GM18511 (cell line): Measurements from ENCODE around the gene MAML3.

ENCODE experiments used
- ATAC-seq: cut with Tn5 transposase; IDR thresholded peaks from one replicate; pipeline ENCODE4 v1.9.1; 2021; ENCODE audit warnings: mild to moderate bottlenecking, moderate library complexity; ENCODE audit not compliant: unreplicated experiment

The MAML3 gene

GRCh38 chr4:139740531-139741041 is 413.4 kb downstream of the MAML3 start:
- no peak for ATAC-seq

DNA sequence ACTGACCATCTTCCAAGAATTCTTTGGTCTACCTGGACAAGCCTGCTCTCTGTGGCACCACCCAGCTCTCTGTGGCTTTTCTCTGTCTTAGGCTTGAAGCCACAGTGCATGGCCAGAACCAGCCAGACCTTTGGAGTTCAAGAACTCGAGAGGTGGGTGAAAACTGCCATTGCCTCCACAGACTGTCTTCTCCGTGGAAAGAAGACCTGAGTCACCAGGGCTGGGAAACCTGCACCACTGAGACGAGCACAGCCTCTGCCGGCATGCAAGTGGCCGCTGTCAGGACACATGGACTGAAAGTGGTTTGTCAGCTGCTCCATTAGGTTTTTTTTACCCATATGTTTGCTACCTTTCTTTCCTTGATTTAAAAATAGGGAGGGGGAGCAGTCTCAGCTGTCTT is 413.9 kb downstream of the MAML3 start:
- ATAC-seq, result no peak

DNA sequence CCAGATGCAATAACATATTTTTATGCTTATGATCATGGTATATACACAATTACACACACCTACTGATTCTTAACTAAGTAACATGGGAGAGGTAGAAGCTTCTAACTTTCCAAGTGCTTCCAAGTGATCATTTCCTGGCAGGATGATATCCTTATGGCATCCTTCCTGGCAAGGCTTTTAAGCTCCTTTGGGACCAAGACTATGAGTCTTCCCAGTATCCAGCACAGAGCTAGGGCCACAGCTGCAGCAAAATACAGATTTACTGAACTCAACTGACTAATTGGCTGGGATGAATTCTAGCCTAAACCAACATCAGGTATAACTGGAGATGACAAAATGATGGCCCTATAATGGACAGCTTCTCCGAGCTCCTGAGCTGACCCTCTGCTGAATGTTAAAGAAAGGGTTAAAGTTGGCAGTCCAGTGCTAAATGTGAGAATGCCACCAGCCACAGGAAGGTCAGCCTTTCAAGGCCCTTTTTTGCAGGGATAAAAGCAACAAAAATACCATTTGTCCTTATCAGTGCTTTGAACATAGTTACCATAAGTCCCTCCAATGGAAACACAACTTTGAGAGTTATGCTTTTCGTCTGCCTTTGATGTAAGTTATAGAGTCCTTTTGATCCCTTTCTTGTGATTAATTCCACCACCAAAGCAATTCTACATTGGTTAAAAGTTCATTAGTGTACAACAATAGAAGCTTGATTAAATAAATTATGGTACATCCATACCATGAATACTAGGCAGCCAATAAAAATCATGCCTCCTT is 415.0 kb downstream of the MAML3 start:
- ATAC-seq, result no peak

DNA sequence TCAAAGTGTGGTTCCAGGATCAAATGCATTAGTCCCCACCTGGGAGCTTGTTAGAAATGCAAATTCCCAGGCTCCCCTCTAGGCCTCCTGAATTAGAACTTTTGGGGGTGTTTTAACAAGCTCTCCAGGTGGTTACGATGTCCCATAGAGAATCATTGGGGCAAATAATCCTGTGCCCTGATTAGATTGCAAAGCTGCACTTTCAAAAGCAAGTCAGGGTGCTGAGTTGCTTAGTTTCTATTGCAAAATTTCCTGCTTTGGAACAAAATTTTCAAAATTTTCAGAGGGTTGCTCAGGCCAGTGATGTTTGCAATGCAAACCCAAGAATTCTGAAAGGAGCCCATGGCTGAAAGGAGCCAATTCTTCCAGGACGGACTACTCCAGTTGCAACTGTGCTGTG is 417.3 kb downstream of the MAML3 start:
- ATAC-seq, result no peak

GRCh38 chr4:139736274-139736660 is 417.7 kb downstream of the MAML3 start:
- ATAC-seq, result no peak

DNA sequence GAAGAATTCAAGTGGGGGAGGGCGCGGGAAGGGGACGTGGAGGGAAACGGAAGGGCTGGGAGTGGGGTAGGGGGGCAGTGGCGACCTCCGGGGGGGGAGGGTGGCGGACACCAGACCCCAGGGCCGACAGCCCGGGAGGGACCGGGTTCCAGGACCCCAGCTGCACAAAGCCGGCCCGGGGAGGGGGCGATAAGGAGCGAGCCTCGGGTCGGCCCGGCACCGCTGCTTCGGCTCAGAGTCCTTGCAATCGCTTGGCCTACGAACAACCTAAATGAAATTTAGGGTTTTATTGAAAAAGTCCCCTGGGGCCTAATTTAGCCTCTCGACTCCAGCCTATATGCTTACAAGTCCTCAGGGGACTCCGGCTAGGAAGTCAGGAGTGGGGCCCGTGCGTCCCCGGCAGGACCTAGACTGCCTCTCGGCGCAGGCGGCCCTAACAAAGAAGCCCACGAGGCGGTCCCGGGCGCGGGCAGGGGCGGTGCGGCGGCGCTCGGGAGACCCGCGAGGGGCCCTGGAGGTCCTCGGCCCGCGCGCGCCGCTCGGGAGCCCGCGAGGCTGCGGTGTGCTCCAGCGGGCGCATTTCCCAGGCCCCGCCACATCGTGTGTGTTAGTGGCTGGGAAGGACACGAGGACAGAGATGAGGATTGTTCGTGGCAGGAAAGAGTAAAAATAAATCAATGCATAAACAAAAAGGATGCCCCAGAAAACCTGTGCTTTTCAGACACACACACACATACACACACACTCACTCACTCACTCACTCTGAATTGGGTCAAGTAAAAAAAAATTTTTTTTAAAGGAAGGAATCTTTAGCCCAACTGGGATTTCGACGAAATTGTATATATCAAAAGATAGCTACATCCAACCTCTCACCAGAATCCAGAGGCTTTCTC is 418.4 kb downstream of the MAML3 start:
- ATAC-seq, result no peak

- ATAC-seq, result peak; percentile 74
Observed at GRCh38 chr4:139734875-139735380, 419.1 kb downstream of the MAML3 start.

GRCh38 chr4:139734201-139734874 is 419.6 kb downstream of the MAML3 start:
- no peak for ATAC-seq

- ATAC-seq, result no peak
Observed at GRCh38 chr4:139732991-139733570, 420.9 kb downstream of the MAML3 start.

GRCh38 chr4:139728840-139729239 is 425.1 kb downstream of the MAML3 start:
- ATAC-seq, result no peak

DNA sequence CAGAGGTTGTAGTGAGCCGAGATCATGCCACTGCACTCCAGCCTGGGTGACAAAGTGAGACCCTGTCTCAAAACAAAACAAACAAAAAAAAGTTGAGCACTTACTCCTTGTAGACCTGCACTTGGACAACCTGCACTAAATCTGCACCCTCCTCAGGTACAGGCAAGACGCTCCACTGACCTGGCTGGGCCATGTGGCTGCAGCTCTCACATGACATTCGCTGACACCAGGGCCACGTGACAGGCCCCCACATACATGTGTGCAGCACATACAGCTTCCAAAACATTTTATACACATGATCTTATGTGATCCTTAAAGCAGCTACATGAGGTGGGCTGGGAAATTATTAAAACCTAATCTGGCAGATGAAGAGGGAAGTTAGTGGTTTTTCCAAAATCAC is 425.8 kb downstream of the MAML3 start:
- no peak for ATAC-seq

GRCh38 chr4:139726615-139727014 is 427.4 kb downstream of the MAML3 start:
- ATAC-seq, result no peak

DNA sequence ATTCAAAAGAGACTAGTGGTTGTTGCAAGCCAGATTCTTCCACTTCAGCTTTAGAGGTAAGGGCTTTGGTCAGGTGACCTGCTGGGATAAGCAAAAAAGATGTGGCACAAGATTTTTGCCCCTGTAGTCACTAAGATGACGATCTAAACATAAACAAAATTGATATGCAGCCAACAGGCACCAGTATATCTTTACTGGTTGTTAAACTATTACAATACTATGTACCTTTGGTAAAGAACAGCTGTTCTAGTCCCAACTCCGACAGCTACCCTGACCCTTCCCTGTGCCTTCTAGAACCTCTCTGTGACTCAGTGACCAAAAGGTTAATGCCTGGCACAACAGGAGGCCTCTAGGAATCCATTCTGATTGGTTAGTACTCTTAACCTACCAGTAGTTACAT is 428.7 kb downstream of the MAML3 start:
- ATAC-seq, result no peak

DNA sequence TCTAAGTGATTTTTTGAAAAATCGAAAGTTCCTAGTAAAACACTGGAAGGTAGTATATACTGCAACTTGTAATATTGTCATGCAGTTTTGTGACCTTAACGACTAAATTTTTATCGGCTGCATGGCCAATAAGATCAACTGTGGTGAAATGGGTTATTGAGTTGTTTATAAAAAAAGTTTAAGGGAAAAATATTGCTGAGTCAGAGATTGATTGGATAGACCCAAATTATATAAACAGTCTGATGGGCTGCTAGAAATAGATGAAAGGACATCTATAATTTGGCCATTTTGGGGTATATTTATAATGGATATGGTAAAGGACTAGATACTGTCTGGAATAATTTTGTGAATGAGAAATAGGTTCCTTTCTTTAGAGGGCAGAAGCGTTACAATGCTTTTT is 432.2 kb downstream of the MAML3 start:
- ATAC-seq, result no peak

DNA sequence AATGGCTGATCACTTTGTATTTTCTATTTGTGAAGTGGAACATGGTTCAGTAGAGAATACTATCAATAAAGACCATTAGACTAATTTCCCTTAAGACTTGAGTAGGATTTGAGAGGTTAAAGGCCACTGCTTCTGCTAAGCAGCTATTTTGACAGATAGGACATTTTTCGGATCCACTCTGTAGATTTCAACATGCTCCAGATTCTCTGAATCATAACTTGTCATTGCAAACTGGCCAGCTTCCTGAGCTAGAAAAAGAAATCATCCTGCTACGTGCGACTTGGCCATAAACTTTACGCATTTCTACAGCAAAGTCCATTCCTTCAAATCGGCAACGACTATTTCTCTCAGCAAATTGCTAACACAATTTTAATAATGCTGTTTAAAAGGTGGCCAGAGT is 433.2 kb downstream of the MAML3 start:
- ATAC-seq, result no peak

- ATAC-seq, result no peak
Observed at GRCh38 chr4:139719381-139720101, 434.4 kb downstream of the MAML3 start.

DNA sequence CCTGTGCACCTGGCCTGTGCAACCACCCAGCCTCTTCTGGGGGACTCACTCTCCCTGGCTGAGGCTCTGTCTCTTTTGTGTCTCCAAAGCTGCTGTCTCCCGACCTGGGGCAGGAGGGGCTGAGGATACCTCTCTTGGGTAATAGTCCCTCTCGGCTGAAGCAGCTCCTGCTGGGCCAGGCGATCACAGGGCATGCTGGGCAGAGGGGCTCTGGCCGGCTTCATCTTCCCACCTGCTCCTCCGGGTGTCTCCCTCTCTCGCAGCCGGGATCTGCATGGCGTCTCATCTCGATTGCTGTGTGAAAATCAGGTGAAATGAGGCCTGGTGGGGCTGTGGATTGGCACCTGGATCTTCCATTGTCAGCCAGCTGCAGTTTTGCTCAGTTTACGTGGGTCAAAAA is 435.2 kb downstream of the MAML3 start:
- ATAC-seq, result no peak

- no peak for ATAC-seq
Observed at GRCh38 chr4:139718358-139718757, 435.6 kb downstream of the MAML3 start.

GRCh38 chr4:139715746-139716391 is 438.1 kb downstream of the MAML3 start:
- no peak for ATAC-seq

GRCh38 chr4:139712882-139713281 is 441.1 kb downstream of the MAML3 start:
- no peak for ATAC-seq
